ENCODE data around the gene ST6GALNAC3.

Gene ST6GALNAC3

GRCh38 chr1:76546354-76546933 is 471.9 kb downstream of the ST6GALNAC3 start:
- in situ Hi-C loops (cut with HindIII; ENCODE audit: low pct_ligation_motif_present, low pct_unique_long_range_greater_than_20kb, low sequenced_read_pairs): no loop called here
- no peak for DNase-seq

- no peak for DNase-seq
- in situ Hi-C loops (cut with HindIII; ENCODE audit: low pct_ligation_motif_present, low pct_unique_long_range_greater_than_20kb, low sequenced_read_pairs): no loop called here
These were observed 473.4 kb downstream of the ST6GALNAC3 start for GRCh38 chr1:76547916-76548315.

GRCh38 chr1:76548513-76549100 is 474.1 kb downstream of the ST6GALNAC3 start:
- in situ Hi-C loops (cut with HindIII; ENCODE audit: low pct_ligation_motif_present, low pct_unique_long_range_greater_than_20kb, low sequenced_read_pairs): no loop called here
- DNase-seq: no peak

- in situ Hi-C loops (cut with HindIII; ENCODE audit: low pct_ligation_motif_present, low pct_unique_long_range_greater_than_20kb, low sequenced_read_pairs): no loop called here
- no peak for DNase-seq
These were observed 479.7 kb downstream of the ST6GALNAC3 start for GRCh38 chr1:76554283-76554682.

GRCh38 chr1:76562292-76562691 is 487.7 kb downstream of the ST6GALNAC3 start:
- in situ Hi-C loops (cut with HindIII; ENCODE audit: low pct_ligation_motif_present, low pct_unique_long_range_greater_than_20kb, low sequenced_read_pairs): no loop called here
- DNase-seq: no peak

GRCh38 chr1:76568573-76569238 is 494.2 kb downstream of the ST6GALNAC3 start:
- no peak for DNase-seq

GRCh38 chr1:76571248-76571647 is 496.7 kb downstream of the ST6GALNAC3 start:
- no peak for DNase-seq
- in situ Hi-C loops (cut with HindIII; ENCODE audit: low pct_ligation_motif_present, low pct_unique_long_range_greater_than_20kb, low sequenced_read_pairs): no loop called here

More at GRCh38 chr1:76568573-76569238, 494.2 kb downstream of the ST6GALNAC3 start:
- in situ Hi-C loops (cut with HindIII; ENCODE audit: low pct_ligation_motif_present, low pct_unique_long_range_greater_than_20kb, low sequenced_read_pairs): no loop called here

- no peak for DNase-seq
- in situ Hi-C loops (cut with HindIII; ENCODE audit: low pct_ligation_motif_present, low pct_unique_long_range_greater_than_20kb, low sequenced_read_pairs): no loop called here
These were observed 497.7 kb downstream of the ST6GALNAC3 start for GRCh38 chr1:76572229-76572628.

- DNase-seq: no peak
- in situ Hi-C loops (cut with HindIII; ENCODE audit: low pct_ligation_motif_present, low pct_unique_long_range_greater_than_20kb, low sequenced_read_pairs): no loop called here
These were observed 502.5 kb downstream of the ST6GALNAC3 start for GRCh38 chr1:76576876-76577524.

- in situ Hi-C loops (cut with HindIII; ENCODE audit: low pct_ligation_motif_present, low pct_unique_long_range_greater_than_20kb, low sequenced_read_pairs): no loop called here
- DNase-seq: no peak
These were observed 503.1 kb downstream of the ST6GALNAC3 start for GRCh38 chr1:76577525-76578185.

- in situ Hi-C loops (cut with HindIII; ENCODE audit: low pct_ligation_motif_present, low pct_unique_long_range_greater_than_20kb, low sequenced_read_pairs): no loop called here
- DNase-seq: no peak
These were observed 505.7 kb downstream of the ST6GALNAC3 start for GRCh38 chr1:76580206-76580605.

- in situ Hi-C loops (cut with HindIII; ENCODE audit: low pct_ligation_motif_present, low pct_unique_long_range_greater_than_20kb, low sequenced_read_pairs): no loop called here
- DNase-seq: no peak
These were observed 507.2 kb downstream of the ST6GALNAC3 start for GRCh38 chr1:76581712-76582111.

- DNase-seq: no peak
- in situ Hi-C loops (cut with HindIII; ENCODE audit: low pct_ligation_motif_present, low pct_unique_long_range_greater_than_20kb, low sequenced_read_pairs): no loop called here
These were observed 508.8 kb downstream of the ST6GALNAC3 start for GRCh38 chr1:76583235-76583868.

- in situ Hi-C loops (cut with HindIII; ENCODE audit: low pct_ligation_motif_present, low pct_unique_long_range_greater_than_20kb, low sequenced_read_pairs): no loop called here
- DNase-seq: no peak
These were observed 509.4 kb downstream of the ST6GALNAC3 start for GRCh38 chr1:76583875-76584477.

- DNase-seq: no peak
These were observed 511.6 kb downstream of the ST6GALNAC3 start for GRCh38 chr1:76585980-76586674.

GRCh38 chr1:76587212-76587611 is 512.7 kb downstream of the ST6GALNAC3 start:
- no peak for DNase-seq
- in situ Hi-C loops (cut with HindIII; ENCODE audit: low pct_ligation_motif_present, low pct_unique_long_range_greater_than_20kb, low sequenced_read_pairs): no loop called here

More at GRCh38 chr1:76585980-76586674, 511.6 kb downstream of the ST6GALNAC3 start:
- in situ Hi-C loops (cut with HindIII; ENCODE audit: low pct_ligation_motif_present, low pct_unique_long_range_greater_than_20kb, low sequenced_read_pairs): no loop called here

- in situ Hi-C loops (cut with HindIII; ENCODE audit: low pct_ligation_motif_present, low pct_unique_long_range_greater_than_20kb, low sequenced_read_pairs): no loop called here
- DNase-seq: no peak
These were observed 516.9 kb downstream of the ST6GALNAC3 start for GRCh38 chr1:76591461-76591860.

GRCh38 chr1:76591963-76592362 is 517.4 kb downstream of the ST6GALNAC3 start:
- DNase-seq: no peak
- in situ Hi-C loops (cut with HindIII; ENCODE audit: low pct_ligation_motif_present, low pct_unique_long_range_greater_than_20kb, low sequenced_read_pairs): no loop called here

Data from ACHN (cell line).